Measurements from ENCODE around the gene ASGR2. TPM values are rescaled to one million over a fixed set of nuclear protein-coding genes. Genes with fewer than 3 reads are reported as not detected.

The ASGR2 gene
- total RNA-seq, 4 donors from 2014 or later: 0.32 TPM; not detected in 3

- Histone ChIP-seq H3K4me3 (no peak overlapping the region), H3K4me1 (no peaks in the 10 kb centered on the region), H3K9me3 (no peaks in the 10 kb centered on the region), H3K27me3 (no peaks in the 10 kb centered on the region), H3K27ac (no peak overlapping the region), H3K36me3 (no peaks in the 10 kb centered on the region)
- WGBS, 2 donors (ENCODE audit: low coverage in 1 of 2): 40 to 42% methylated on average over 4 to 12 of the region's 12 CpGs
- intact Hi-C loops (cut with DNase I; ENCODE audit: low total_unique reads): no loop called here
- DNase-seq: no peak
- TF ChIP-seq EP300 (IDR thresholded peaks at IDR 0.05; ENCODE audit: low read depth) (no peak), POLR2A (IDR thresholded peaks at IDR 0.05) (no peak), POLR2AphosphoS5 (IDR thresholded peaks at IDR 0.05) (no peak)
- TF ChIP-seq, protein P1, sequence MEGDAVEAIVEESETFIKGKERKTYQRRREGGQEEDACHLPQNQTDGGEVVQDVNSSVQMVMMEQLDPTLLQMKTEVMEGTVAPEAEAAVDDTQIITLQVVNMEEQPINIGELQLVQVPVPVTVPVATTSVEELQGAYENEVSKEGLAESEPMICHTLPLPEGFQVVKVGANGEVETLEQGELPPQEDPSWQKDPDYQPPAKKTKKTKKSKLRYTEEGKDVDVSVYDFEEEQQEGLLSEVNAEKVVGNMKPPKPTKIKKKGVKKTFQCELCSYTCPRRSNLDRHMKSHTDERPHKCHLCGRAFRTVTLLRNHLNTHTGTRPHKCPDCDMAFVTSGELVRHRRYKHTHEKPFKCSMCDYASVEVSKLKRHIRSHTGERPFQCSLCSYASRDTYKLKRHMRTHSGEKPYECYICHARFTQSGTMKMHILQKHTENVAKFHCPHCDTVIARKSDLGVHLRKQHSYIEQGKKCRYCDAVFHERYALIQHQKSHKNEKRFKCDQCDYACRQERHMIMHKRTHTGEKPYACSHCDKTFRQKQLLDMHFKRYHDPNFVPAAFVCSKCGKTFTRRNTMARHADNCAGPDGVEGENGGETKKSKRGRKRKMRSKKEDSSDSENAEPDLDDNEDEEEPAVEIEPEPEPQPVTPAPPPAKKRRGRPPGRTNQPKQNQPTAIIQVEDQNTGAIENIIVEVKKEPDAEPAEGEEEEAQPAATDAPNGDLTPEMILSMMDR (IDR thresholded peaks at IDR 0.05): no peak
- in situ Hi-C loops (cut with MboI; ENCODE audit: low pct_ligation_motif_present in 1 of 4, low pct_unique_long_range_greater_than_20kb in 1 of 4, low sequenced_read_pairs in 3 of 4): no loop called here
Observed at GRCh38 chr17:7111784-7112509, 2.7 kb downstream of the ASGR2 start.

- Histone ChIP-seq H3K27ac (no peak overlapping the region), H3K4me3 (no peak overlapping the region), H3K9me3 (no peaks in the 10 kb centered on the region), H3K27me3 (no peaks in the 10 kb centered on the region), H3K36me3 (no peaks in the 10 kb centered on the region), H3K4me1 (no peaks in the 10 kb centered on the region)
- in situ Hi-C loops (cut with MboI; ENCODE audit: low pct_ligation_motif_present in 1 of 4, low pct_unique_long_range_greater_than_20kb in 1 of 4, low sequenced_read_pairs in 3 of 4) (no loop called here), intact Hi-C loops (cut with DNase I; ENCODE audit: low total_unique reads) (no loop called here)
- DNase-seq: no peak
- WGBS, 2 donors (ENCODE audit: low coverage in 1 of 2): 58 to 61% methylated on average over 8 to 11 of the region's 11 CpGs
- no peak for TF ChIP-seq POLR2AphosphoS5 (IDR thresholded peaks at IDR 0.05)
Observed at GRCh38 chr17:7110617-7111306, 3.9 kb downstream of the ASGR2 start.

DNA sequence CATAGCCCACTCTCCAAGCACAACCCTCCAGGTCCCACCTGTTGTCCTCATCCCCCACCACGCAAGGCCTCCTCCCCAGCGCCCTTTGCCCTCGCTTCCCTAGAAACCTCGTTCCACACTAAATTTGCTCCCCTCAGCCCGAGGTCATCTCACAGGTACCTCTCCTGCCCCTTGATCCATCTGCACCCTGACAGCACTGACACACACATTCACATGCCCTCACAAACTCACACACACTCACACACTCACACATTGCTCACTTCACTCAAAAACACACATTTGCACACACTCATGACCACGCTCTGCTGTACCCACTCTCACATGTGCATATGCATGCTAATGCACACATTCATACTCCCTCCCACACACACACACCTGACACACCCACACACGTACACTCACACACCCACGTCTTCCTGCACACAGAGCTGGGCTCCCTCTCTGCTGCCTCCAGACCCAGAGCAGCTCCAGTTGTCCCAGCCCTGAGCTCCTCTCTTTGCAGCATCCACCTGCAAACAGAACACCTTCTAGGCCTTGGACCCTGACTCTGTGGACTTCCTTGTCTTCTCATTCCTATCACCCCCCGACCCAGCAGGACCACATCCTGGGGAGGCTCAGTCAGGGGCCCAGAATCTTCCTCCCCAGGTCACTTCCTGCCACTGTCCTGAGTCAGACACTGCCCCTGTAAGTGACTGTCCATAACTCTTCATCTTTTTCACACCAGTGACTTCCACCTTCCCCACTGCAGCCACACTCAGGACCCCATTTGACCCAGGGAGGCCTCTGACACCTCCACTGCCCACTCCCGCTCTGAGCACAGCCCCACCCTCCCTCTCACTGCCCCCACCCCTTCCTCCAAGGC, 4.9 kb downstream of the ASGR2 start:
- intact Hi-C loops (cut with DNase I; ENCODE audit: low total_unique reads): no loop called here
- in situ Hi-C loops (cut with MboI; ENCODE audit: low pct_ligation_motif_present in 1 of 4, low pct_unique_long_range_greater_than_20kb in 1 of 4, low sequenced_read_pairs in 3 of 4): no loop called here
- WGBS, 2 donors (ENCODE audit: low coverage in 1 of 2): 66 to 73% methylated on average over 8 to 10 of the region's 10 CpGs
- Histone ChIP-seq H3K4me1 (no peaks in the 10 kb centered on the region), H3K36me3 (no peaks in the 10 kb centered on the region), H3K4me3 (no peak overlapping the region), H3K27ac (no peak overlapping the region), H3K27me3 (no peaks in the 10 kb centered on the region), H3K9me3 (no peaks in the 10 kb centered on the region)
- no peak for DNase-seq
- TF ChIP-seq EP300 (IDR thresholded peaks at IDR 0.05; ENCODE audit: low read depth): no peak
- TF ChIP-seq, protein P1 (IDR thresholded peaks at IDR 0.05): no peak
- TF ChIP-seq POLR2AphosphoS5 (IDR thresholded peaks at IDR 0.05): no peak
- TF ChIP-seq POLR2A (IDR thresholded peaks at IDR 0.05): no peak

- no peaks in the 10 kb centered on the region for H3K27me3 ChIP-seq
- WGBS, 2 donors (ENCODE audit: low coverage in 1 of 2): 68 to 93% methylated on average over 3 to 9 of the region's 9 CpGs
- intact Hi-C loops (cut with DNase I; ENCODE audit: low total_unique reads): no loop called here
Observed at GRCh38 chr17:7108981-7109380, 5.6 kb downstream of the ASGR2 start.

More at GRCh38 chr17:7108981-7109380, 5.6 kb downstream of the ASGR2 start:
- no peaks in the 10 kb centered on the region for H3K9me3 ChIP-seq
- H3K4me1 ChIP-seq: no peaks in the 10 kb centered on the region
- no peak overlapping the region for H3K4me3 ChIP-seq
- no peak for DNase-seq
- H3K36me3 ChIP-seq: no peaks in the 10 kb centered on the region
- TF ChIP-seq POLR2AphosphoS5 (IDR thresholded peaks at IDR 0.05): no peak
- TF ChIP-seq, protein P1 (IDR thresholded peaks at IDR 0.05): no peak
- no peak for TF ChIP-seq POLR2A (IDR thresholded peaks at IDR 0.05)
- TF ChIP-seq EP300 (IDR thresholded peaks at IDR 0.05; ENCODE audit: low read depth): no peak
- no peak overlapping the region for H3K27ac ChIP-seq
- in situ Hi-C loops (cut with MboI; ENCODE audit: low pct_ligation_motif_present in 1 of 4, low pct_unique_long_range_greater_than_20kb in 1 of 4, low sequenced_read_pairs in 3 of 4): no loop called here

Data from transverse colon (tissue), 4 donors.